ENCODE results near the gene SMC3. TPM values are rescaled to one million over a fixed set of nuclear protein-coding genes. Genes with fewer than 3 reads are reported as not detected.
A peak's percentile ranks its signal among the peaks of the same experiment; 100 is the strongest.

Gene SMC3
- total RNA-seq, 1 experiment from 2014 or later = 31.3 TPM

- intact Hi-C loops (cut with micrococcal nuclease; ENCODE audit: unreplicated experiment) = no loop called here
- H3K4me1 Mint-ChIP-seq (ENCODE audit: low read depth, unreplicated experiment) = no peaks in the 10 kb centered on the region
Measured at GRCh38 chr10:110562348-110562747, 5.1 kb upstream of the SMC3 start.

GRCh38 chr10:110563132-110563531 is 4.4 kb upstream of the SMC3 start:
- DNase-seq = no peak
- H3K4me3 Mint-ChIP-seq (ENCODE audit: low read depth, unreplicated experiment) = no peak overlapping the region
- CTCF ChIA-PET = no interaction called here
- intact Hi-C loops (cut with micrococcal nuclease; ENCODE audit: unreplicated experiment) = no loop called here
- H3K36me3 Mint-ChIP-seq (ENCODE audit: insufficient read depth, unreplicated experiment) = peaks cover 13% of the 10 kb centered on the region
- TF ChIP-seq CTCF (IDR thresholded peaks at IDR 0.05; ENCODE audit: unreplicated experiment) = no peak
- no peaks in the 10 kb centered on the region for H3K4me1 Mint-ChIP-seq (ENCODE audit: low read depth, unreplicated experiment)
- H3K27me3 Mint-ChIP-seq (ENCODE audit: unreplicated experiment) = peaks cover 13% of the 10 kb centered on the region
- H3K9me3 Mint-ChIP-seq (ENCODE audit: low read depth, unreplicated experiment) = no peaks in the 10 kb centered on the region
- BruUV-seq (replicated peaks) = no TSS peak
- H3K27ac Mint-ChIP-seq (ENCODE audit: unreplicated experiment) = no peak overlapping the region

More at GRCh38 chr10:110562348-110562747, 5.1 kb upstream of the SMC3 start:
- Mint-ChIP-seq H3K4me3 (ENCODE audit: low read depth, unreplicated experiment) (no peak overlapping the region), H3K27ac (ENCODE audit: unreplicated experiment) (no peak overlapping the region), H3K9me3 (ENCODE audit: low read depth, unreplicated experiment) (no peaks in the 10 kb centered on the region), H3K36me3 (ENCODE audit: insufficient read depth, unreplicated experiment) (peaks cover 5% of the 10 kb centered on the region), H3K27me3 (ENCODE audit: unreplicated experiment) (peaks cover 13% of the 10 kb centered on the region)
- no TSS peak for BruUV-seq (replicated peaks)
- no peak for TF ChIP-seq CTCF (IDR thresholded peaks at IDR 0.05; ENCODE audit: unreplicated experiment)
- DNase-seq = no peak
- CTCF ChIA-PET = interaction anchor here (0.6 kb wide), 1 partner anchor 125 kb away, joined by 3 read pairs; no protein-coding TSS in a partner anchor

- H3K4me1 Mint-ChIP-seq (ENCODE audit: low read depth, unreplicated experiment) = peaks cover 15% of the 10 kb centered on the region
- peak overlapping the region; percentile 88 for H3K4me3 Mint-ChIP-seq (ENCODE audit: low read depth, unreplicated experiment)
- H3K9me3 Mint-ChIP-seq (ENCODE audit: low read depth, unreplicated experiment) = no peaks in the 10 kb centered on the region
- BruUV-seq (replicated peaks) = TSS peak; percentile 97
- peaks cover 25% of the 10 kb centered on the region for H3K36me3 Mint-ChIP-seq (ENCODE audit: insufficient read depth, unreplicated experiment)
- intact Hi-C loops (cut with micrococcal nuclease; ENCODE audit: unreplicated experiment) = no loop called here
- no peak for DNase-seq
- CTCF ChIA-PET = no interaction called here
- no peak for TF ChIP-seq CTCF (IDR thresholded peaks at IDR 0.05; ENCODE audit: unreplicated experiment)
- H3K27me3 Mint-ChIP-seq (ENCODE audit: unreplicated experiment) = no peaks in the 10 kb centered on the region
- peak overlapping the region; percentile 97 for H3K27ac Mint-ChIP-seq (ENCODE audit: unreplicated experiment)
Measured at GRCh38 chr10:110566472-110567200, 859 bp upstream of the SMC3 start.

- no peak for TF ChIP-seq CTCF (IDR thresholded peaks at IDR 0.05; ENCODE audit: unreplicated experiment)
- peaks cover 25% of the 10 kb centered on the region for H3K36me3 Mint-ChIP-seq (ENCODE audit: insufficient read depth, unreplicated experiment)
- DNase-seq = no peak
- H3K9me3 Mint-ChIP-seq (ENCODE audit: low read depth, unreplicated experiment) = no peaks in the 10 kb centered on the region
- CTCF ChIA-PET = no interaction called here
- intact Hi-C loops (cut with micrococcal nuclease; ENCODE audit: unreplicated experiment) = no loop called here
- H3K4me3 Mint-ChIP-seq (ENCODE audit: low read depth, unreplicated experiment) = peak overlapping the region; percentile 88
- no peaks in the 10 kb centered on the region for H3K27me3 Mint-ChIP-seq (ENCODE audit: unreplicated experiment)
- peaks cover 21% of the 10 kb centered on the region for H3K4me1 Mint-ChIP-seq (ENCODE audit: low read depth, unreplicated experiment)
- H3K27ac Mint-ChIP-seq (ENCODE audit: unreplicated experiment) = no peak overlapping the region
- no TSS peak for BruUV-seq (replicated peaks)
Measured at GRCh38 chr10:110568055-110568735, 700 bp downstream of the SMC3 start.
